HG03571 (cell line): ENCODE results near the gene ADCK1.
A peak's percentile ranks its signal among the peaks of the same experiment; 100 is the strongest.
"Not testable (repeated sequence)": the region's sequence is repeated elsewhere in the genome, so short reads cannot be mapped to it uniquely, and the experiment has no call there.

ENCODE experiments used
- ATAC-seq: cut with Tn5 transposase; IDR thresholded peaks from one replicate; pipeline ENCODE4 v1.9.1; 2021; ENCODE audit not compliant: unreplicated experiment

The ADCK1 gene

DNA sequence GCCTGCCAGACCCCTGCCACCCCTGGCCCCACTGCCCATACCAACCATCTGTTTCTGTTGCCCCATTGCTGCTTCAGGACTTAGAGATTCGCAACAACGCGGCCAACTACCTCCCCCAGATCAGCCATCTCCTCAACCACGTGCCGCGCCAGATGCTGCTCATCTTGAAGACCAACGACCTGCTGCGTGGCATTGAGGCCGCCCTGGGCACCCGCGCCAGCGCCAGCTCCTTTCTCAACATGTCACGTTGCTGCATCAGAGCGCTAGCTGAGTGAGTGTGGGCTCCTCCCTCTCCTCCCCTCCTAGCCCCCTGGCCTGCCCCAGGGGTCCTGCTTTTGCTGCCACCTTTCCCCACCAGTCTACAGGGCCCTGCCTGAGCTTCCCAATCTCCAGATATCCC lies 131.5 kb downstream of the ADCK1 start:
- no peak for ATAC-seq

DNA sequence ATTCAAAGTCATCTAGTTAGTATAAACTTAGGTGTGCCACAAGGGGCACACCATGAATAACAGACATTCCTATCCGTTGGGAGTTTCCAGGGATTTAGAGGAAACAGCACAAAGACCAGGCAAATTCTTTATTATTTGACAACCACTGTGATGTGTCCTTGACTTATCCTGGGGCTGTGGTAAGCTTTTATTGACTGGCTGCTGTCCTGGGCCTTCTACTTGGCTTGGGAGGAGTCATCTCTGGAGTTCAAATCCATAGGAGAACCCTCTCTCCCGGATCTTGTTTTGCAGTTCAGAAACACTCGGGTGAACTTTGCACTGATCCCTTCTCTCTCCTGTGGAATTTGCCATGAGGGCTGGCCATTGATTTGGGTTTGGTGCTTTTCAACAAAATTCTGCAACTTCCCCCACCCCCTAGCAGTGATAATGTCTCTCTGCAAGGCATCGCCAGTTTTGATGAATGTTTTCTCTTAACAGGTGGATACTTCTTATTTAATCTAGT lies 136.3 kb downstream of the ADCK1 start:
- no peak for ATAC-seq

DNA sequence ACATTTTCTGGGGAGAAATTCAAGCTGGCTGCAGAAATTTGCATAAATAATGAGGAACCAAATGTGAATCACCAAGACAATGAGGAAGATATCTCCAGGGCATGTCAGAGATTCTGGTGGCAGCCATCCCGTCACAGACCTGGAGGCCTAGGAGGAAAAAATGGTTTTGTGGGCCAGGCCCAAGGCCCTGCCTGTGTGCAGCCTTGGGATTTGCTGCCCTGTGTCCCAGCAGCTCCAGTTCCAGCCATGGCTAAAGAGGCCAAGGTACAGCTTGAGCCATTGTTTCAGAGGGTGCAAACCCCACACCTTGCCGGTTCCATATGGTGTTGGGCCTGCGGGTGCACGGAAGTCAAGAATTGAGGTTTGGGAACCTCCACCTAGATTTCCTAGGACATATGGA lies 147.5 kb downstream of the ADCK1 start:
- no peak for ATAC-seq

DNA sequence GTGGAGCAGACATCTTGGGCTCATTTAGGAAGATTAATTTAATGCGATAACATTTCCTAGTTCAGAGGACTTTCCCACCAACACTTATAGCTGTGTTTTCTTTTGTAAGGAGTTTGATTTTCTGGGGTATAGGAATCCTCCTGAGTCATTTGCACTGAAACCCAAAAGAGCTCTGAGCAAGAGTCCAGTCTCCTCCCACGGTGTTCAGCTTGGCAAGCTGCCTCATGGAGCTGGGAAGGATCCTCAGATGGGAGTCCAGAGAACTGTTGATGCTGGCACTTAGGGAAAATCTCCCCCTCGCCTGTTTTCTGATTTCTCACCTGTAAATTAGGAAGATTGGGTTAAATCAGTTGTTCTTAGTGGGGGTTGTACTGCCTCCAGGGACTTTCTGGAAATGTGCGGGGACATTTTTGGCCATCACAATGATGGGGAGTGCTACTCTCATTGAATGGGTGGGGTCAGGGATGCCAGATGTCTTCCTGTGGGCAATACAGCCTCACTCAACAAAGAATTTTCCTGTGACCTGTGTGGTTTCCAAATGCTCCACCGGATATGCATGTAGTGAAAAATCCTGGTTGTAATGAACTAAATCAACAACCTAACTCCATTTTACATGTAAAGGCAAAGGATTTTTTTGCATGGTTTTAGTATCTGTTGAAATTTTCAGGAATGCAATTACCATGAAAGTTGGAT lies 150.6 kb downstream of the ADCK1 start:
- no peak for ATAC-seq

DNA sequence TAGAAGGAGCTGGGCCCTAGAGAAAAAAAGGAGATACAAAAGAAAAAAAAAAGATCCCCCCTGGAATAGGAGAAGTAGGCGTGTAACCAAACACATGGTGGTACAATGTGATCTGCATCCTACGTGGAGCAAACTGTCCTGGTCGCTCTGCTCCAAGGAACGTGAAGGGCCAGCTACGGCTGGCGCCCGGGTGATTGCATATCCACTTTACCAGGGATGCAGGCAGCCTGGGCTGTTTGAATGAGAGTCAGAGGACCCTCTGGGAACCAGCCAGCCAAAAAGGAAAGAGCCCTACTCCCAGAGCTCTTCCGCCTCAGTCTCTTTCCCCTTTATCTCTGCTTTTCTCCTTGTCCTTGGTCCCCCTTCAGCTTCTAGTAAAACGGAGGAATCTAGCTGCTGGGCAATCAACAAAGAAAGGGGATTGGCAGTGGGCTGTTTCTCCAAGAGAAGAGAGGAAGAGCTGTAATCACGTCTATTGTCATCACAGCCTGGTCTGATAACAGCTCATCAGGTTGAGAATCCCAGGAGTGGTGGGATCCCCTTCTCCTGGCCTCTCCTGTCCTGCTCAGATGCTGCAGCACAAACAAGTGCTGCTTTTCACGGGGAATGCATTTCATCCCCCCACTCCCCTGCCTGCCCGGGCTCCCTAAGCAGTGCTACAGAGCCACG lies 156.0 kb downstream of the ADCK1 start:
- ATAC-seq = no peak

DNA sequence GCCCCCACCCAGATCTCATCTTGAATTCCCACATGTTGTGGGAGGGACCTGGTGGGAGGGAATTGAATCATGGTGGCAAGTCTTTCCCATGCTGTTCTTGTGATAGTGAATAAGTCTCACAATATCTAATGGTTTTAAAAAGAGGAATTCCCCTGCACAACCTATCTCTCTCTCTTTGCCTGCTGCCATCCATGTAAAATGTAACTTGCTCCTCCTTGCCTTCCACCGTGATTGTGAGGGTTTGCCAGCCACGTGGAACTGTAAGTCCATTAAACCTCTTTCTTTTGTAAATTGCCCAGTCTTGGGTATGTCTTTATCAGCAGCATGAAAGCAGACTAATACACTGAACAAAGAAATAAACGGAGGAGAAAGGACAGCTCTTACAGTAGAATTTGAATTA lies 159.8 kb downstream of the ADCK1 start:
- not testable (repeated sequence) for ATAC-seq

DNA sequence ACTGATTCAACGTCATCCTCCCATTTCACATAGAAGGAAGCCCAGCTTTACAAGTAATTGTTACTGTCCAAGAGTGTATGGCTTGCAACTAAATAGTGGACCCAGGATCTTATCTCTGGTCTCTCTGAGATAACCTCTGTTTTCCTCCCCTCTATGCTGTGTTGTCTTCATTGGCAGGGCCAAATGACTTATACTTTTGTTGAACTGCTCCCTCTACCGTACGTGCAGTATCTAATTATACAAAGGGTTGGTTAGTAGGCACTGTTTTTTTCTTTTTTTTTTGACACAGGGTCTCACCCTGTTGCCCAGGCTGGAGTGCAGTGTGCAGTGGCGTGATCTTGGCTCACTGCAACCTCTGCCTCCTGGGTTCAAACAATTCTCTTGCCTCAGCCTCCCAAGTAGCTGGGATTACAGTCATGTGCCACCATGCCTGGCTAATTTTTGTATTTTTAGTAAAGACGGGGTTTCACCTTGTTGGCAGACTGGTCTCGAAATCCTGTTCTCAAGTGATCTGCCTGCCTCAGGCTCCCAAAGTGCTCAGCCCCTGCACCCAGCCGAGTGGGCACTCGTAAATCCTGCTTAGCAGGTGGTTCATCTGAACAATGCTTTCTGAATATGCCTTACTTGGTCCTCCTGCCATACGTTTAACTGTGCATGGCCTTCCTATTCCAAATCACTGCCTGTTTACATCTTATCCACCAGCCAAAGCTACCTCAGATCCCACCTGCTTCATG lies 162.1 kb downstream of the ADCK1 start:
- ATAC-seq = no peak

DNA sequence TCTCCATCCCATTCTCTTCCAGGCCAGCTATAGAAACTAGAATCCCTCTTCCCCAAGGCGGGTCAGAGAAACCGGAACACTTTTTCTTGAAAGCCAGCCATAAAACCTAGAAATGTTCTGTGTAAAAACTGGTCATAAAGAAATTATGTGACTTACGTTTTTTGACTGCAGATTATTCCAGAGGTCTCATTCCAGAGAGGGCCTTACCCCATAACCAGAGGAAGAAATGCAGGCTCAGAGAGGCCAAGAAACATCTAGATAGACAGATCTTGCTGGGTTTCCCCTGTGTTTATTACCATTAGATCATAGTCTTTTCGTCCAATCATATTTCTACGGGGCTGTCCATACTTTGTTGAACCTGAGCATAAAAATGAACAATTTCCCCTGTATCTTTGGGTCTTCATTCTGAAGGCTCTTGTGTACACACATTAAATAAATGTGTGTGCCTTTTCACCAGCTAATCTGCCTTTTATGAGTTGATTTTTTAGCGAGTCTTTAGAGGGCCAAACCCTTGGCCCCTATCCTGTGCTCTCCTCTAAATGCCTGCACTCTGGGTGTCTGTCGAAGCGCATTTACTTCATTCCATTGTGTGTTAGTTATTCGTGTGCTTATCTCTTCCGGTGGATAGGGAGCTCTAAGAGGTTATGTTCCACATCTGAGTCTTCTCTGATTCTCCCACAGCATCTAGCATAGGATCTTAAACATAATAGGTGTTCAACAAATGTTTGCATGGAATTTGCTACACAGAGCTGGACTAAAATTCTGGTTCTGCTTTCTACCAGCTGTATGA lies 163.0 kb downstream of the ADCK1 start:
- ATAC-seq = no peak

DNA sequence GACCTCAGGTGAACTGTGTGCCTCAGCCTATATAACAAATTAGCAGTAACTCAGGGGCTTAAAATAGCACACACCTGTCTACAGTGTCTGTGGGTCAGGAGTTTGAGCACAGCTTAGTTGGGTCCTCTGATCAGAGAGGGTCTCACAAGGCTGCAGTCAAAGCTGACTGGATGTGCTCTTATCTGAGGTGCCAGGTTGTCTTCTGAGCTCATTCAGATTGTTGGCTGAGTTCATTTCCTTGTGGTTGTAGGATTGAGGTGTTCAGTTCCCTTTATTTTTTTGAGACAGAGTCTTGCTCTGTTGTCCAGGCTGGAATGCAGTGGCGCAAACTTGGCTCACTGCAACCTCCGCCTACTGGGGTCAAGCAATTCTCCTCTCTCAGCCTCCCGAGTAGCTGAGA lies 164.7 kb downstream of the ADCK1 start:
- ATAC-seq = no peak

DNA sequence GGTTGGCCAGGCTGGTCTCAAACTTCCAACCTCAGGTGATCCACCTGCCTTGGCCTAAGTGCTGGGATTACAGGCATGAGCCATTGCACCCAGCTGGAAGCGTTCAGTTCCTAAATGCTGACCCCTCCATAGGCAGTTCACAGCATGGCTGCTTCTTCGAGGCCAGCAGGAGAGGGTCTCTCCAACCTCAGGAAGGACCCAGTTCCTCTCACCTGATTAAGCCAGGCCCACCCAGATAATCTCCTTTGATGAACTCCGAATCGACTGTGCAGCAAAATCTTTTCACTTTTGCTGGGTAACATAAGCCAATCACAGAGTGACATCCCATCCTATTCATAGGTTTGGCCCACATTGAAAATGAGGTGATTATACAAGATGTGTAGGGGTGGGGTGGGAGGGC lies 165.1 kb downstream of the ADCK1 start:
- no peak for ATAC-seq

DNA sequence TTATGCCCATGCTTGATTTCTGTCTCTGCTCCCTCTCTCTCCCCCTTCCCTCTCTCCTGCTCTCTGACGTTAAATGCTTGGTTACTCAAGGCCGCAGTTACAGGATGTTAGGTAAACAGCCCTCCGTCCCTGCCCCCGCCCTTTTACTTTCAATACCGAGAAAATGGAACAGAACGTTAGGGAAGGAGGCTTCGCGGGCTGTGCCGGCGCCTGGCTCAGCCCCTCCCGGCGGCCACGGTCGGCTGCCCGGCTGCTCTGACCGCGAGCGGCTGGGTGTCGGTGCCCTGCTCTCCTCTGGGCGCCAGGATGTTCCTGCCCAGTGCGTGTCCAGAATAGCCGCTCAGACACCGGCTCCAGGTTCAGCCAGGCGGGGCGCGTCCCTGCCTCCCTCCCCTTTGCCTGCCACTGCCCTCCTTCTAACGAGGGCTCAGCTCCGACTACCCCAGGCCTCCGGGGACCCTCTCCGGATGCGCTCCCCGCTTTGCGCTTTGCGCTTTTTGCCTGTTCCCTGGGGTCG lies 166.1 kb downstream of the ADCK1 start:
- peak; percentile 78 for ATAC-seq

DNA sequence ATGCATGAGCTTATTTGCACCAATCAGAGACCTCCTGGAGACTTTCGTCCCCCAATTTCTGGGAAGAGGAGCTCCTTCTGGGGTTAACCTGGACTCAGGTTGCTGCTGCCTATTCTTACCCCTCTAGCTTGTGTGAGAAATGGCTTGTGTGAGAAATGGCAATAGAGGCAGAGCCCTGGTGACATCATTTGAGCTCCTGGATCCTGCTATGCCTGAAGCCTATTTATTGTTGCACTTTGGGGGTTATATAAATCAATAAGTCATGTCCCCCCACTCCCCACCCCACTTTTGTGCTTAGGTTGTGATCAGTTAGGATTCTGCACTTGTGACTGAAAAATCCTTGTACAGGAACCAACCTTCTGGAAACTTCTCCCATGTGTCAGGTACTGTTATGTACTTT lies 167.2 kb downstream of the ADCK1 start:
- no peak for ATAC-seq

DNA sequence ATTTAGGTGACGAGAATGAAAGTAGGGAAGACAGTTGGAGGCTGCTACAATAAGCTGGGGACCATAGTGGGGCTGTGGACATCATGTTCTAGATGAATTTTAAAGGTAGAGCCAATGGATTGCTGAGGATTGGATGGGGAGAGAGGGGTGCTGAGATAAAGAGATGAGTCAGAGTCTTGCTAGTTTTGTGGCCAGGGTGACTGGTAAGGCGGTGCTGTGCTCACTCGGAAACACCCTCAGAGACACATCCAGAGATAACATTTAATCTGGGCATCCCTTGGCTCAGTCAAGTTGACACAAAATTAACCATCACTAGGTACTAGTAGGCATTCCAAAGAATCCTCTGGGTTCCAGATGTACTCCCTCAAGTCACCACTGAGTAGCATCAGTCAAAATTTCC lies 170.7 kb downstream of the ADCK1 start:
- no peak for ATAC-seq

DNA sequence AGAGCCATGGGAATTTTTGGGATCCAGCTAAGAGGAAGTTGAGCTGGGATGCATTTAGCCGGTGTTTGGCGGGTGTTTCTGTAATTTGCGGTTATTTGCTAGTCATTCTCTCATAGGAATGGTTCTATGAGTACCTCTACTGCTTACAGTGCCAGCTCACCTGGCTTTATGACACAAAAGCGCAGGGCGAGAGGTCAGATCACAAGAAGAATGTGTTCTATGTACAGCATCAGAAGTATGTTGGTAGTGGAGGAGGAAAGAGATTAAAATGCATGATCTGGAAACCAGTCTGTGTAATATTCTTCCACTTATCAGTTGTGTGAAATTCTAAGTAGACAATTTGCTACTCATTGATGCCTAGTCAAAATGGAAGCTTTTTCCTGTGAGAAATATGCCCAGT lies 173.3 kb downstream of the ADCK1 start:
- ATAC-seq = no peak

DNA sequence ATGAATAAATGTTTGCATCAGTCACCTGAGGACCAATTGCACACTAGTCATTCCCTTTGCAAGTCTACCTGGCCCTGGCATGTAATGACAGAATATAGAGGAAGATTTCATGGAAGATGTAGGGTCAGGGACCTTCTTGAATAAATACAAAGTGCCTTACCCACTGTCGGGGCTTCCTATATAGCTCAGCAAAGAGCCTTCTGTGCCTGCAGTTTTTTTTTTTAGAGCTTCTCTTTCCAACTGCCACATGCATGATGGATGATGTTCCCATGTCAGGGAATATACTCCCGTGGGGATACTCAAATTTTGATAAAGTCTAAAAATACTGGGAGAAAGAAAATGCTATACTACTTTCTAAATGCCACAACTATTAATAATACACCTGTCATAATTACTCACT lies 176.7 kb downstream of the ADCK1 start:
- no peak for ATAC-seq

DNA sequence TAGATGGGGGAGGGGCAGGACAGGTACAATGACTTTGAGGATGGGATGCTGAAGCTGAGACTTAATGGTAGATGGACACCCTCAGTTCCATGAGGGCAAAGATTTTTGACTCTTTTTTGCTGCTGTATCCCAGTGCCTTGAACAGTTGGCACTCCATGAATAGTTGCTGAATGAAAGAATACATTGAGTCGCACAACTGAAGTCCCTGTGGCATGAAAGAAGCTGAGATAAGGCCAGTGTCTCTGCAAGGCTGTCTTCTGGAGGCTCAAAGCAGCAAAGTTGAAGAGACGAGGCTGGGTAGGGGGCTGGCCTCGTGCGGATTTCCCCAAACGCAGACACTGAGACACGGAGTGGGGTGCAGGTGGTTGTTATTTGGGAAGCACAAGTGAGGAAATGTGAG lies 179.3 kb downstream of the ADCK1 start:
- ATAC-seq = no peak

DNA sequence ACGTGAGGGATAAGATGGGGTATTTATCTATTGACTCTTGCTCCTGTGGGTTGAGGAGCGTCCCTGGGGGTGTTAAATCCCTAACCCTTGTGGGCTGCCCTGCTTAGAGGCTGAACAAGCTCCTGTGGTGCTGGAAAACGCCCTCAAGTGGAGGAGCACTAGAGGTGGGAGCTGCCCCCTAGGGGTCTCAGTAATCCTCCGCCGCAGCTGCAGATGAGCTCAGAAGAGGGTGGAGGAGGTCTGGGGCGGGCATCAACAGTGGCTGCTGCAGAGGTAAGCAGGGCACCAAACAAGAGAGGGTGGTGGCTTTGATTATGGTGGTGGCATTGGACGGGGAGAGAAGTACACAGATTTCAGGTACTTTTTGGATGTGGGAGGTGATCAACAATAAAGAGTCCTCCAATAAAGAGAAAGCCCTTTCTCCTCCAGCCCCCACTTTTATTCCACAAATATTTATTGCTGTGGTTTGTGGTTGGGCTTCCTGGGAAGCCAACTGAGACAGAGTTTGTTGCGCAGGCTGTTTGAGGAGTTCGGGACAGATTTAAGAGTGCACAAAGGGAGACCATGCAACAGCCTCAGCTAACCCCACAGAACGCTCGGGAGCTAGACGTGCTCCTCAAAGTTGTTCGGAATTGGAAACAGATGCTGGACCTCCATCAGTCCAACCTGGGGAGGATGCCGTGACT lies 179.9 kb downstream of the ADCK1 start:
- no peak for ATAC-seq

DNA sequence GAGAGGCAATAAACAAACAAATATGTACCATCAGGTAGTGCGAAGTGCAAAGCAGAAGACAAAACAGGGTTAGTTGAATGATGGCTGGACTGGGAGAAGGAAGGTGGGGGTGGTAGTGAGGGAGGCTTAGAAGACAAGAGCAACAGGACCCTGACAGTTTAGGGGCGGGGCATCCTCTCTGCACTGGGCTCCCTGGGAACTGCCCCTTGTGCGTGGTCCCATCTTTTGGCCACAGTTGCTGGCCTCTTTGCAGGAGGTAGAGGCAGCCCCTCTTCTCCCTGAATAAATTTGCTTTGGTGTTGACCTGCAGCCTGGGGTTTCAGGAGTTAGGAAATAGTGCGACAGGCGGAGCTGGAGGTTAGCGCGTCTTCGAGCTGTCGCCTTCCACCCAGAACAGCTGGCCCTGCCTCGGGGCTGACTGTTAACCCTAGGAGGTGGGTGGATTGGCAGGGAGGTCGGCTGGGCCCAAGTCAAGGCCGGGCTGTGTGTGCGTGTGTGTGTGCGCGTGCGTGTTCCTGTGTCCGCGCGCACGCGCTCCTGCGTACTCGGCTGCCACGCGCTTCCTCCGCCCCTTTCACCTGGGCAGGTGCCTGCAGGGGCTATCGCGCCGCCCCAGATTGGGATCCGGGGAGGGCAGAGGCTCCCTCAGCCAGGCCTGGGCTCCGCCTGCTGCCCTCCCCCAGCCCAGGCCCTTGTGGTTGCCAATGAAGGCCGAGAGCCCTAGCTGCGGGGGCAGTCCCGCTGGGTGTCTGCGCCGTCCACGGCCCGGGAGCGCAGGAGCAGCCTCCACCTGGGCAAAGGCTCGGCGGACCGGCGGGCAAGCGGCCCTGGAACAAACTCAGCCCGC lies 180.8 kb downstream of the ADCK1 start:
- ATAC-seq = no peak
